Esophagus muscularis mucosa (tissue), 3 donors: ENCODE data around the gene STIMATE.

Experiments
- CTCF ChIP-seq, 3 experiments: fragments of 200-600 bp in 2 of 3; fragments of 450-650 bp in 1 of 3; sonication (generic) in 2 of 3; IDR thresholded peaks; one replicate each; pipeline ENCODE4 v1.5.1; 2017 to 2019; ENCODE audit warnings: antibody characterized with exemption in 3 of 3, mild to moderate bottlenecking in 2 of 3, moderate library complexity in 1 of 3
- POLR2A ChIP-seq: fragments of 450-650 bp; IDR thresholded peaks from one replicate; pipeline ENCODE4 v1.6.1; 2017; ENCODE audit warnings: antibody characterized with exemption, moderate library complexity, mild to moderate bottlenecking, low read depth
- POLR2AphosphoS5 ChIP-seq, 2 donors: sonication (generic); formaldehyde crosslinking; IDR thresholded peaks; one replicate each; pipeline ENCODE4 v1.6.1; 2017; ENCODE audit warnings: antibody characterized with exemption in 2 of 2

- TF ChIP-seq CTCF (IDR thresholded peaks at IDR 0.05), result no peak
- no peak for TF ChIP-seq POLR2A
- TF ChIP-seq POLR2AphosphoS5 (IDR thresholded peaks at IDR 0.05), result no peak
Observed at GRCh38 chr3:52931889-52932288, 34.5 kb upstream of the STIMATE start.
